ENCODE measurements around the gene FXYD5.

The FXYD5 gene

DNA sequence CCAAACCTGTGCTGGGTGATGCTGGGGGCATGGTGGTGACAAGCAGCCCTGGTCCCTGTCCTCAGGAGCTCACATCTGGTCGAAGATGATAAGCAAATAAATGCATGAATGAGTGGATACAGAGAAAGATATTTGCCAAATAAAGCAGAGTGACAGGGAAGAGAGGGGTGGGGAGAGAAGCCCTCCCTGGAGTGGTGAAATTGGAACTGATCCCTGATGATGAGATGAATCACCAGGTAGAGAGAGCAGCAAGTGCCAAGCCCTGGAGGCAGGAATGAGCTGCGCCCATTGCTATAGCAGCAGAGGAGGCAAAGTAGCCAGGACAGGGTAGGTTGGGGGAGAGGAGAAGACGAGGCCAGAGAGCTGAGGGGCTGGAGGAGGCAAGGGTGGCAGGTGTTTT is 13.7 kb downstream of the FXYD5 start:
- DNase-seq (ENCODE audit: insufficient read length, low spot score) (no peak), FAIRE-seq (no peak)
- no peak for TF ChIP-seq PAX5 (IDR thresholded peaks at IDR 0.05; ENCODE audit: insufficient read depth, low read length, severe bottlenecking)
- TF ChIP-seq POLR2A (IDR thresholded peaks at IDR 0.05; ENCODE audit: low read depth, low read length), result no peak
- TF ChIP-seq SPI1 (IDR thresholded peaks at IDR 0.05; ENCODE audit: low read depth, low read length), result no peak
- no peak for TF ChIP-seq POLR2AphosphoS5 (IDR thresholded peaks at IDR 0.05; ENCODE audit: low read depth, low read length)
- TF ChIP-seq TAF1 (IDR thresholded peaks at IDR 0.05; ENCODE audit: low read depth, low read length), result no peak
- TF ChIP-seq POU2F2 (IDR thresholded peaks at IDR 0.05; ENCODE audit: low read depth, low read length), result no peak

DNA sequence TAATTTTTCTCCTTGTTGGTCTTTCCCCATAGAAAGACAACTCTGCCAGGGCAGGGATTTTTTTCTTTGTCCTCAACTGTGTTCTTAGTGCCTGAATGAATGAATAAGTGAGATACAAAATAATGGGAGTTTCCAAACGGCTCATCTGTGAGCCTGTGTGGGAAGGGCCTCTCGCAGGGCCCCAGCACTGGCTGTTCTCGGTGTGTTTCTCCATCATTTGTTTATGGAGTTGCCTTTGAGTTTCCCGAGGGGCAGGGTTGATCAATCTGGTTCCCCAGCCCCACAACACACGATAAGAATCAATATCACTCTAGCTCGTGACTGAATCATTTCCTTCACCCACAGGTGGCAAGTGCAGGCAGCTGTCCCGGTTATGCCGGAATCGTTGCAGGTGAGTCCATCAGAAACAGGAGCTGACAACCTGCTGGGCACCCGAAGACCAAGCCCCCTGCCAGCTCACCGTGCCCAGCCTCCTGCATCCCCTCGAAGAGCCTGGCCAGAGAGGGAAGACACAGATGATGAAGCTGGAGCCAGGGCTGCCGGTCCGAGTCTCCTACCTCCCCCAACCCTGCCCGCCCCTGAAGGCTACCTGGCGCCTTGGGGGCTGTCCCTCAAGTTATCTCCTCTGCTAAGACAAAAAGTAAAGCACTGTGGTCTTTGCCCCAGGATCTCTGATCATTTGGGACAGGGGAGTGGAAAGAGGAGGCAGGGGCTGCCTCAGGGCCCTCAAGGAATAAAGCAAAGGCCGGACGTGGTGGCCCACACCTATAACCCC is 14.9 kb downstream of the FXYD5 start:
- TF ChIP-seq POU2F2 (IDR thresholded peaks at IDR 0.05; ENCODE audit: low read depth, low read length), result no peak
- no peak for TF ChIP-seq TAF1 (IDR thresholded peaks at IDR 0.05; ENCODE audit: low read depth, low read length)
- no peak for TF ChIP-seq POLR2A (IDR thresholded peaks at IDR 0.05; ENCODE audit: low read depth, low read length)
- TF ChIP-seq PAX5 (IDR thresholded peaks at IDR 0.05; ENCODE audit: insufficient read depth, low read length, severe bottlenecking), result no peak
- DNase-seq (ENCODE audit: insufficient read length, low spot score) (no peak), FAIRE-seq (no peak)

DNA sequence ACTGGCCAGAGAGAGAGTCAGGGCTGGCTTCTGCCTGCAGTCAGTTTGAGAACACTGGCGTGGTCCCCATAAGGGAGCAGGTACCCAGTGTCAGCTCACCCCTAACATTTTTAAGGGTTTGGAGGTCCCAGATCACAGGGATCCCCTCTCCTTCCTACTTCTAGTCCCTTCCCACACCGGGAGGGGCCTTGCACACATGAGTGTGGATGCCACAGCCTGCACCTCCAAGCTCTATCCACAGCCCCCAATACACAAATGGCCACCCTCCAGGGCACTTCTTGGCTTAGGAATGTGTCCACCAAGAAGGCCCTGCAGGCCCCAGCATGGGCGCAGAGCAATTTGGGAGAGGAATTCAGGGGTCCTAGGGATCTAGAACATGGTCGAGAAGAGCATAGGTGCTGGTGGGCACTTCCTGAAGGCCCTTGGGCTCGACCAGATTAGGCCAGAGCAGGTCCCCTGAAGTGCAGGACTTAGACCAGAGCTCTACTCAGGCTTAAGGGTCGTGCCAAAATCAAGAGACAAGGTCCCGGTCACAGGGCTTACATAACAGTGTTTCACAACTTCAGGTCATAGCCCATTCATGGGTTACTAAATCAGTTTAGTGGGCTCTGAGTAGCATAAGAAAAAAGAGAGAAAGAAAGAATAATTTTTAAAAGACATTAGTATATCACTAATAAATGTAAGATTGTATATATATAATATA is 16.0 kb downstream of the FXYD5 start:
- DNase-seq (ENCODE audit: insufficient read length, low spot score) (no peak), FAIRE-seq (no peak)
- TF ChIP-seq POU2F2 (IDR thresholded peaks at IDR 0.05; ENCODE audit: low read depth, low read length) (no peak), TAF1 (IDR thresholded peaks at IDR 0.05; ENCODE audit: low read depth, low read length) (no peak), SPI1 (IDR thresholded peaks at IDR 0.05; ENCODE audit: low read depth, low read length) (no peak), PAX5 (IDR thresholded peaks at IDR 0.05; ENCODE audit: insufficient read depth, low read length, severe bottlenecking) (no peak), POLR2A (IDR thresholded peaks at IDR 0.05; ENCODE audit: low read depth, low read length) (no peak), POLR2AphosphoS5 (IDR thresholded peaks at IDR 0.05; ENCODE audit: low read depth, low read length) (no peak)

DNA sequence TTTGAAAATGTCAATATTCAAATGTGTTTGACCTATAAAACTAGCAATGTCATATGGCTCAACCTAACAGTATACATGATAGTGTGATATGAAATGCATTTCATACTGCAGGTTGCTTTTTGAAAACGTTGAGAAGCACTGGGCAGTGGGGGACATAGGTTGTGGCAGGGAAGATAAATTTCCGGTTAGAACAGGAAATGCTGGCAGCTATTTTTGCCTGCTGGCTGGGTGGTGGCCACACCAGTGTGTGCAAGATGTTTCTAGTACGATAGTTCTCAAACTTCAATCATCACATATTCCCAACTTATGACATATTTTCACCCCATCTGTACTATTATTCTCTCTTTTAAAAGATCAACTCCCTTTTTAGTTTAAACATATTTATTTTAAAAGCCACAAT is 17.2 kb downstream of the FXYD5 start:
- FAIRE-seq, result no peak
- TF ChIP-seq POLR2A (IDR thresholded peaks at IDR 0.05; ENCODE audit: low read depth, low read length), result no peak
- TF ChIP-seq POU2F2 (IDR thresholded peaks at IDR 0.05; ENCODE audit: low read depth, low read length), result no peak
- no peak for TF ChIP-seq PAX5 (IDR thresholded peaks at IDR 0.05; ENCODE audit: insufficient read depth, low read length, severe bottlenecking)
- TF ChIP-seq SPI1 (IDR thresholded peaks at IDR 0.05; ENCODE audit: low read depth, low read length), result no peak
- TF ChIP-seq TAF1 (IDR thresholded peaks at IDR 0.05; ENCODE audit: low read depth, low read length), result no peak
- no peak for TF ChIP-seq POLR2AphosphoS5 (IDR thresholded peaks at IDR 0.05; ENCODE audit: low read depth, low read length)
- no peak for DNase-seq (ENCODE audit: insufficient read length, low spot score)

DNA sequence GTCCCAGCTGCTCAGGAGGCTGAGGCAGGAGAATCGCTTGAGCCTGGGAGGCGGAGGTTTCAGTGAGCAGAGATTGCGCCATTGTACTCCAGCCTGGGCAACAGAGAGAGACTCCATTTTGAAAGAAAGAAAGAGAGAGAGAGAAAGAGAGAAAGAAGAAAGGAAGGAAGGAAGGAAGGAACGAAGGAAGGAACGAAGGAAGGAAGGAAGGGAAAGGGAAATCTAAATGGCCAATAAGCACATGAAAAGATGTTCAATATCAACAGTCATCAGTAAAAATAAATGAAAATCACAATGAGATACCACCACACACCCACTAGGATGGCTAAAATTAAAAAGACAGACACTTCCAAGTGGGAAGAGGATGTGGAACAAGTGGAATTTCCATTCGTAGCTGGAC is 19.7 kb downstream of the FXYD5 start:
- DNase-seq (ENCODE audit: insufficient read length, low spot score) (no peak), FAIRE-seq (no peak)
- TF ChIP-seq POLR2AphosphoS5 (IDR thresholded peaks at IDR 0.05; ENCODE audit: low read depth, low read length), result no peak
- no peak for TF ChIP-seq POLR2A (IDR thresholded peaks at IDR 0.05; ENCODE audit: low read depth, low read length)
- no peak for TF ChIP-seq SPI1 (IDR thresholded peaks at IDR 0.05; ENCODE audit: low read depth, low read length)

DNA sequence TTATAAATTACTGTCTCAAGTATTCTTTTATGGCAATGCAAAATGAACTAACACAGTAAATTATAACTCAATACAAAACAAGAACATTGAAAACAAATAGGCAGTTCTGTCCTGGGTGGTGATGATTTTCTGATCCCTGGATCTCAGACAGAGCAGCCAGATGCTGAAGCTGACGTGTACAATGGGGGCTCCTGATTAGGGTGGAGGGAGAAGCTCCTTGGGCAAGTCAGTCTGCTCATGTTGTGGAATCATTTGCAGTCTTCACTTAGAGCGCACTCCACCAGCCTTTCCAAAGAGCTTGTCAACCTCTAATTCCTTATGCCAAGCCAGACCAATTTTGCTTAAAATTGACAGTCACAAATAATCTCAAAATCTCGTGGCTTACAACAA is 21.6 kb downstream of the FXYD5 start:
- DNase-seq (ENCODE audit: insufficient read length, low spot score) (no peak), FAIRE-seq (no peak)
- no peak for TF ChIP-seq POLR2A (IDR thresholded peaks at IDR 0.05; ENCODE audit: low read depth, low read length)
- no peak for TF ChIP-seq PAX5 (IDR thresholded peaks at IDR 0.05; ENCODE audit: insufficient read depth, low read length, severe bottlenecking)
- no peak for TF ChIP-seq TAF1 (IDR thresholded peaks at IDR 0.05; ENCODE audit: low read depth, low read length)
- no peak for TF ChIP-seq POLR2AphosphoS5 (IDR thresholded peaks at IDR 0.05; ENCODE audit: low read depth, low read length)
- TF ChIP-seq POU2F2 (IDR thresholded peaks at IDR 0.05; ENCODE audit: low read depth, low read length), result no peak
- no peak for TF ChIP-seq SPI1 (IDR thresholded peaks at IDR 0.05; ENCODE audit: low read depth, low read length)

DNA sequence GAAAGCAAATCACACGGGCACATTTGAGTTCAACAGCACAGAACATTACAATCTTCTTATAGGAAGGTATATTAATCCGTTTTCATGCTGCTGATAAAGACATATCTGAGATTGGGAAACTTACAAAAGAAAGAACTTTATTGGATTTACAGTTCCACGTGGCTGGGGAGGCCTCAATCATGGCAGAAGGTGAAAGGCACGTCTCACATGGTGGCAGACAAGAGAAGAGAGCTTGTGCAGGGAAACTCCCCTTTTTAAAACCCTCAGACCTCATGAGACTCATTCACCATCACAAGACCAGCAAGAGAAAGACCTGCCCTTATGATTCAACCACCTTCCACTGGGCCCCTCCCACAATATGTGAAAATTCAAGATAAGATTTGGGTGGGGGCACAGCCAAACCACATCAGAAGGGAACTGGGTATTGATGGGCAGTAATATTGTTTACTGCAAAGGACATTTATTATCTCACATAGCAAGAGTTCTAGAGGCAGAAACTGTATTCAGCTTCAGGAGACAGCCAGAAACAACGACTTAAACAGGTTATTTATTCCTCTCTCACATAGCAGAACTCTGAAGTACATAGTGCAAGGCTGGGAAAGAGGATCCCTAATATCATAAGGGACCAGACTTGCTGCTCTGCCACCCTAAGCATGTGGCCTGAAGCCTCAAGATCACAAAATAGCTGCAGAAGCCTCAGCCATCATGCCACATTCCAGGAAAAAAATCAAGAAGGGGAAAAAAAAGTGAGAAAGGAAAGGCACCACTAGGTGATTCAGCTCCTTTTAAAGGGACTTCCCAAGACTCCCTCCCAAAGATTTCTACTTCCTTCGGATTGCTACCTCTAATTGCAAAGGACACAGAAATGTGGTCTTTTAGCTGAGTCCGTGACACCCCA is 23.1 kb downstream of the FXYD5 start:
- no peak for DNase-seq (ENCODE audit: insufficient read length, low spot score)
- TF ChIP-seq POLR2A (IDR thresholded peaks at IDR 0.05; ENCODE audit: low read depth, low read length) (no peak), TAF1 (IDR thresholded peaks at IDR 0.05; ENCODE audit: low read depth, low read length) (no peak), SPI1 (IDR thresholded peaks at IDR 0.05; ENCODE audit: low read depth, low read length) (no peak), PAX5 (IDR thresholded peaks at IDR 0.05; ENCODE audit: insufficient read depth, low read length, severe bottlenecking) (no peak), POLR2AphosphoS5 (IDR thresholded peaks at IDR 0.05; ENCODE audit: low read depth, low read length) (no peak)
- no peak for FAIRE-seq

DNA sequence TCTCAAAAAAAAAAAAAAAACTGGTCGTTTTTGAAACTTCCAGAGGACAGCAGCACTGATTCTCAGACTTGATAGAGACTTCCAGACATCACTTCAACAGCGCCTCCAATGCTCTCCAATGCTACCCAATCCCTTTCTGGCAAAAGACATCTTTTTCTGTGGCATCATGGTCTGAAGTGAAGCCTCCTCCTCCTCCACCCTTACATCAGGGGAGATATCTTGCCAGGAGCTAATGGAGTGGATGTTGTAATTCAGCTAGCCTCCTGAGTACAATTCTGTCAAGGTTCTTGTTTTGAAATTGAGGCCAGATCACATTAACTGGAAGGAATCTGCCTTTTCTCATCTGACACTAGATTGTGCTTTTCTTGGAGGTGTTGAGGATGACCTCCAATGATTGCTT is 24.2 kb downstream of the FXYD5 start:
- FAIRE-seq (no peak), DNase-seq (ENCODE audit: insufficient read length, low spot score) (no peak)
- no peak for TF ChIP-seq POU2F2 (IDR thresholded peaks at IDR 0.05; ENCODE audit: low read depth, low read length)
- TF ChIP-seq PAX5 (IDR thresholded peaks at IDR 0.05; ENCODE audit: insufficient read depth, low read length, severe bottlenecking), result no peak
- no peak for TF ChIP-seq POLR2AphosphoS5 (IDR thresholded peaks at IDR 0.05; ENCODE audit: low read depth, low read length)
- TF ChIP-seq SPI1 (IDR thresholded peaks at IDR 0.05; ENCODE audit: low read depth, low read length), result no peak
- no peak for TF ChIP-seq POLR2A (IDR thresholded peaks at IDR 0.05; ENCODE audit: low read depth, low read length)
- TF ChIP-seq TAF1 (IDR thresholded peaks at IDR 0.05; ENCODE audit: low read depth, low read length), result no peak

DNA sequence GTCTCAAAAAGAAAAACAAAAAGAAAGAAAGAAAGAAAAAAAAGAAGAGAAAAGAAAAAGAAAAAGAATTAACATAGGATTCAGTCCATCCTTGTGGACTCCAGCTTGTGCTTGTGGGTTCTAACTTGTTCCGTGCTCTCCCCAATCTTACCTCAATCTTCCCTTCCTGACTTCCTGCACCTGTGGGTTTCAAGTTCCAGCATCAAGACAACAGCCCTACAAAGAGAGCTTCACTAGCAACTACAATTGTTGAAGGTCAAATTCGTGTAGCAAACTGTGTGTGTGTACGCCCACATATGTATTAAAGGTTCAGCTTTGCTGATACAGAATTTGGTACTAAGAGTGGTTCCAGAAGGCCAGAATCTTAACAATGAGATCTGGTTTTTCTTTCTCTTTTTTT is 25.3 kb downstream of the FXYD5 start:
- FAIRE-seq, result no peak
- TF ChIP-seq TAF1 (IDR thresholded peaks at IDR 0.05; ENCODE audit: low read depth, low read length), result no peak
- no peak for TF ChIP-seq POLR2AphosphoS5 (IDR thresholded peaks at IDR 0.05; ENCODE audit: low read depth, low read length)
- no peak for TF ChIP-seq SPI1 (IDR thresholded peaks at IDR 0.05; ENCODE audit: low read depth, low read length)
- TF ChIP-seq POU2F2 (IDR thresholded peaks at IDR 0.05; ENCODE audit: low read depth, low read length), result no peak
- TF ChIP-seq PAX5 (IDR thresholded peaks at IDR 0.05; ENCODE audit: insufficient read depth, low read length, severe bottlenecking), result no peak
- no peak for TF ChIP-seq POLR2A (IDR thresholded peaks at IDR 0.05; ENCODE audit: low read depth, low read length)
- DNase-seq (ENCODE audit: insufficient read length, low spot score), result no peak
